Hematopoietic multipotent progenitor cell treated with erythropoietin and hydrocortisone succinate and interleukin-3 and kit ligand, for 4 days (in vitro differentiated cells): ENCODE results near the gene NR6A1.

Source experiments
- DNase-seq: peaks from one replicate; pipeline ENCODE4 v3.0.0-alpha.2; 2015

The NR6A1 gene

DNA sequence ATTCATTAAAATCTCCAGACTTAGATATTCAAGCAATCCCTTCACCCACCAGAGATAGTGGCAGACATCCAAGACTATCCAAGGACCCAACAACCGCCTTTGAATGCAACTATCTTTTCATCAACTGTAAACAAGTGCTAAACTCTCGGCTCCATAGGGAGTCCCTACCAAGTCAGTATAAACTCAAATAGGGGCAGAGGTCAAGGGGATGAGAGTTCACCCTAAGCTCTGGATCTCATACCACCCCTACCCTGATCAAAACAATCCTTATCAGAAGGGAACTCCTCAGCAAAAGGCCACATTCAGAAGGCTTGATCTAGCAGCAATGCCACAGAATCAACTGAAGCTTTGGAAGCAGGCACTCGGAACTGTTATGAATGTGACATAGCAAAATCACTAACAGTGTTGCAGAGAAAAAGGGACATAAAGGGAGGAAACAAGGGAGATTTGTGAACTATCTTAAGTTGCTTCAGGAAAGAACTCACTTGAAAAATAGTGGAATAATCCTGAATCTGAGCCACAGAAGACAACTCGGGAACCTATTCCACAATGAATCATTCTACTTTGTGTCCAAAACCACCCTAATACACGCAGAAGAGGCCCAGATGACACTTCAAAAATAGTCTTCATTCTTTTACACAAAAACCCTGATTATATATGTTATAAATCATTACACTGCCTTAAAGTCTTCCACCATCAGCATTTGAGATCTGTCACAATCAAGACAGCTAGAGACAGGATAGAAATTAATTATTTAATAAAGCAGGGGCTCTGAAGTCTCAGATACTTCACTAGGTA, 49.8 kb downstream of the NR6A1 start:
- peak; percentile 55 for DNase-seq

DNA sequence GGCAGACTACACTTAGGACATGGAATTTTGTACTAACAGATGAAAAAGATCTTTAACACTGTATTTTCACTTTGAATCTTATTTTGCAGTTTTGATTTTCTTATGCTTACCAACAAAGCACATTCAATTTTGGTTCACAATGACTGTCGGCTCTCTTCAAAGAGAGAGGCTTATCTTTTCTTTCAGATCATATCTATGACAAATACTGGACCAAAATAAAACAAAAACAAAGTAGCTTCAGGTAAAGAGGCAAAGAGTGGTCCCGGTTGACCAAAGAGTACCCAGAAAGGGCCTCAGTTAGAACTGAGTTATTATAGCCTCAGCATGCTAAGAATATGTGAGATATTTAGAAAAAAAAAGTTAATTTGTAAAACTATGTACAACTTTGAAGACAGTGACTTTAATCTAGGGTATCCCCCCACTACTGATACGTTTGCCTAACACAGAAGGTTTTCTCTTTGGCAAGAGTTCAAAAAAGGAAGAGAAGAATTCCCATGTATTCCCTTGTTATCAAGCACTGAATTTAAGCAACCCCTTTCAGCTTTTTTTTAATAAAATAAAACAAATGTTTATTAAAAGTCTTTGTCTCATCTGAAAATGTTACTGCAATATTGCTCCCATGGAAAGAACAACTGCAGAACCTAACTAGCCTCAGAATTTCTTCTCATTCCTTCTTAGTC, 50.5 kb downstream of the NR6A1 start:
- no peak for DNase-seq

DNA sequence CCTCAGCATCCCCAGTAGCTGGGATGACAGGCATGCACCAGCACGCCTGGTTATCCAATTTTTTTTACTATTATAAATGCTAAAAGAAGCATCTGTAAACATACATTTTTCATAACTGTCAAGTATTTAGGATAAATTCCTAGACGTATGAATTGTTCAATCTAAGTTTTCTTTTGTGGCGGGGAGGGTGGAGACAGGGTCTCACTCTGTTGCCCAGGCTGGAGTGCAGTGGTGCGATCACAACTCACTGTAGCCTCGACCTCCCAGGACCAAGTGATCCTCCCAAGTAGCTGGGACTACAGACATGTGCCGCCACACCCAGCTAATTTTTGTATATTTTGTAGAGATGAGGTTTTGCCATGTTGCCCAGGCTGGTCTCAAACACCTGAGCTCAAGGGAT, 52.2 kb downstream of the NR6A1 start:
- DNase-seq: no peak

DNA sequence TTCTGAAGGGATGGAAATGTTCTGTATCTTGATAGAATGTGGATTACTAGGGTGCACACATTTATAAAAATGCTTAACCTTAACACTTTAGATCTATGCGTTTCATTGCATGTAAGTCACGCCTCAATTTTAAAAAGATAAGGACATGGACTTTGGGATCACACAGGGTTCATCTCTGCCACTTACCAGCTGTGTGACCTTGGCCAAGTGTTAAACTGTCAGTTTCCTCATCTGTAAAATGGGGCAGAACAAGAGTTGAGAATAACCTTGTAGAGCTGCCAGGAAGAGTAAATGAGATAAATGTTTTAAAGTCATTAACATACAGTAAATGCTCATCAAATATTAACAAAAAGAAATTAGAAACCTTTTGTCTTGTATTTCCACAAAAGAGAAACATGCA, 53.5 kb downstream of the NR6A1 start:
- no peak for DNase-seq

DNA sequence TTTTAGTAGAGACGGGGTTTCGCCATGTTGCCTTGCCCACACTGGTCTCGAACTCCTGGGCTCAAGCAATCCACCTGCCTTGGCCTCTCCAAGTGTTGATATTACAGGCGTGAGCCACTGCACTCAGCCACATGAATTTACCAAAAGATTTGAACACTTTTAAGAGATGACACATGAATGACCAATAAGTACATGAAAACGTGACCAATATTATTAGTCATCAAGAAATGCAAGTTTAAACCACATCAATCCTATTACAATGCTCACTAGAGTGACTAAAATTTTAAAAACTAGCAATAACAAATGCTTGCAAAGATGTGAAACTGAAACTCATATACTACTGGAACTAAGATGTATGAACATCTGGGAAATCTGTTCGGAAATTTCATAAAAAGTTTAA, 54.3 kb downstream of the NR6A1 start:
- no peak for DNase-seq

DNA sequence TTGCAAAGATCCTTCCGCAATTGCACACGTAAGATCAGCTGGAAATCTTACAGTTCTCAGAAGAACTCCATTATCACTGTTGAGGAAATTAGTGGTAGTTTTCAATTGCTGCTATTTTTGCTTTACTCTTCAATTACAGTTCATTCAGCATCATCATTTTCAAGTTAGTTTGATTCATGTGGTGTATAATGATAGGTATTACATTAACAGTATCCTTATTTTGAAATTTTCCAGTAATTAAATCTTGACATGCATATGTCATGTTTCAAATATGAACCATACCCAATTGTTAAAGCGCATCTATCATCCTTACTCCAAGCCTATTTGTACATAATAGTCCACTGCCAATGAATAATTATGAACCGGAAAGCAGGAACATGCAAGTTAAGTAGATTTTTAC, 60.3 kb downstream of the NR6A1 start:
- no peak for DNase-seq

DNA sequence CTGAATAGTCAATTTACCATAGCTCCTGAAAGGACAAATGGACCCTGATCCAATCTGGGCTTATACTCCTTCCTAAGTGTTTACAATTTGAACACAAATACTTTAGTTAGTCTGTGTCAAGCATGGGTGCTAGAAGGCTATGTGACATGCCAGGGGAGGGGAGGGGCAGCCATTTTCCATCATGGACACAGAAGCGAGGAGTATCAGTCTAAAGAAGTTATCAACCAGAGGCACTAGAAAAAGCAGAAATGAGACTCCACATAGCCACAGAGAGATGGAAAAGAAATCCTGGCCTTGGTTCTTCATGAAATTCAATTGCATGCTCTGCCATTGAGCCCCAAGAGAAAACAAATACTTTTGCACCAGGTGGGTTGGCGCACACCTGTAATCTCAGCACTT, 61.8 kb downstream of the NR6A1 start:
- DNase-seq: no peak

DNA sequence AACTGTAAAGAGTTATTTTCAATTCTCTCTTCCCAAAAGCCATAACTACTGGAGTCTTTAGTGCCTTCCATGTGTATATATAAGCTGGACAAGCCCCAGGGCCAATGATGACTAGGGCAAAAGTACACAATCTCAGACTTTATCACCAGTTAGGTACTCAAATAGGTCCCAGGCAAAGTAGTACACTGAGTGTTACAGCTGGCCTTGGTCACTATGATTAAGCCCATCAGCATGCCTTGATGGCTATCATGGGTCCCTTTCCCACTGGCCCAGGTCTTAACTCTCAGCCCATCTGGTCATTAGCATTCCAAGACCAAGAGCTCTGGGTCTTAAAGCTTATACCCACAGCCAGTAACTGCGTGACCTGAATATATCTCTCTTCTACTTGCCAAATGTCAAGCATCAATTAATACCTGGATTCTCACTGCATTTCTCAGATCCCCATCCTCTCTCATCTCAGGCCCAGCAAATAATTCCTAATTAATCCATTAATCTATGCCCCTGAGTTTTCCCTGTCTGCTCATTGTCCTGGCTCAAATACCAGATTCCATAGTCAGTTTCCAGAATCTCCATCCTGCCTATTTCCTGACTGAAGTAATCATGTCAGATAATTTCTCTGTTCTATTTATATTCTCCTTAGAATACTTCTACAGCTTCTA, 62.3 kb downstream of the NR6A1 start:
- DNase-seq: no peak

DNA sequence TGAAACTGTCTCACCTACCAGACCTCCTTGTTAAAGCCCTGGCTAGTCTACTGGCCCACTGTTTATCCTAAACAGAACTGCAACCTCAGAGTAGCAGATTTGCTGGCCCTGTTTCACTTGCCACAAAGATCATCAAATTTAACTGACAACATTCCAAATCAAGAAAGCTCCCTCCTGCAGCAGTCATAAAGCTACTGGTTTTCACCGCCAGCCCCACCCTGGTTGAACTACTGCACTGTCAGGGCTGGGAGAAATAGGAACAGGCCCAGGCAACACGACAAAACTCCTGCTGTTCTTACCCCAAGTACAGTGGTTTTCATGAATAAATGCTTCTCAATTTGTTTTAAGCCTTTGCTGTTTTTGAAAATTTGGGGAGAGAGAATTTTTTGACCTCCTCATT, 63.0 kb downstream of the NR6A1 start:
- DNase-seq: no peak

DNA sequence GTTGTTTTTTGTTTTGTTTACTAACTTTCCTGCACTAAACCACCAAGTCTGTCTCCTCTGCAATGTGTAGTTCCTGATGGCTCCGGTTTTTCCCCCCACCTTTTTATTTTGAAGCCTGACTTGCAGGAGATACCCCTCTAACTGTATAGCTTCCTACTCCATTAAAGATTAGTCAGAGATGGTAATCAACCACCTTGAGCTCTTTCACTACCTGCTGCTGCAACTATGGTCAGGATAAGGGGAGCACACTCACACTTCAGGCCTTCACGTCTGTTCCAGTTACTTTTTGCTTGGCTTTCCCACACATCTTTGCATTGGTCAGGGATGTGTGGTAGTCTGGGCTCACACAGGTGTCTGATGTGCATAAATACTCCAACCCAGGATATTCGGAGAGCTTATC, 63.4 kb downstream of the NR6A1 start:
- no peak for DNase-seq

DNA sequence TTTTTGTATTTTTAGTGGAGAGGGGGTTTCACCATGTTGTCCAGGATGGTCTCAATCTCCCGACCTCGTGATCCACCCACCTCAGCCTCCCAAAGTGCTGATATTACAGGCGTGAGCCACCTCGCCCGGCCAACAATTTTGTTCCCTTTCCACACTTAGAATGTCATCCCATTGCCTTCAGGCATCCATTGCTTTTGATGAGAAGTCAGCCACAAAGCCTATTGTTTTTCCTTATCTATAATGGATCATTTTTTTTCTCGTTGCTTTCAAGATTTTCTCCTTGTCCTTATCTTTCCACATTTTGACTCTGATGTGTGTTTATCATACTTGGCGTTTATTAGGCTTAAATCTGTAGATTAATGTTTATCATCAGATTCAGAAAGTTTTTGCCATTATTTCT, 64.4 kb downstream of the NR6A1 start:
- no peak for DNase-seq

DNA sequence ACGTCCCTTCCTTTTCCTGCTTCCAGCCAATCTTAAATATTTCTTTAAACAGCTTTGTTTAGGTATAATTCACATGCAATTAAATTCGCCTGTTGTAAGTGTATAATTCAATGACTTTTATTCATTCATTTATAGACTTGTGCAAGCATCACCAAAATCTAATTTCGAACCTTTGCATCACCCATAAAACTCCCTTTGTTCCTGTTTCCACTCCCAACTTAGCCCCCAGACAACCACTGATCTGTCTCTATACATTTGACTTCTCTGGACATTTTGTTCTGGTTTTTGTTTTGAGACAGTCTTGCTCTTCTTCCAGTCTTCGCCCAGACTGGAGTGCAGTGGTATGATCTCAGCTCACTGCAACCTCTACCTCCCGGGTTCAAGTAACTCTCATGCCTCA, 71.5 kb downstream of the NR6A1 start:
- DNase-seq: no peak

DNA sequence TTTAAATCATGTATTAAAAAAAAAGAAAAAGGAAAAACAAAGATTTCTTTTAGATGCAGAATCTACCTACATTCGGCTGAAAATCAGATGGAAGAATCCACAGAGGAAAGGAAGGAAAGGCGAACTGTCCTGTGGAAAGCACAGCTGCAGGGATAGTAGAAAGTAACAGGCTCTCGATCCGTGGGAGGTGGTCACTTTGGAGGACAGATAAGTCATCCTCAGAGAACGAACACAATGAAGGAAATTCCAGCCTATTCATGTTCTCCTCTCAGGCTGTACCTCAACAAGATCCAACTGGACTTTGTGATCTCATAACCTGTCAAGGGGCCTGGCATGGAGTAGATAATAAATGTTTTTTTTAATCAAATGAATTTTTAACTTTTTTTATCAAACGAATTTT, 72.8 kb downstream of the NR6A1 start:
- DNase-seq: no peak

DNA sequence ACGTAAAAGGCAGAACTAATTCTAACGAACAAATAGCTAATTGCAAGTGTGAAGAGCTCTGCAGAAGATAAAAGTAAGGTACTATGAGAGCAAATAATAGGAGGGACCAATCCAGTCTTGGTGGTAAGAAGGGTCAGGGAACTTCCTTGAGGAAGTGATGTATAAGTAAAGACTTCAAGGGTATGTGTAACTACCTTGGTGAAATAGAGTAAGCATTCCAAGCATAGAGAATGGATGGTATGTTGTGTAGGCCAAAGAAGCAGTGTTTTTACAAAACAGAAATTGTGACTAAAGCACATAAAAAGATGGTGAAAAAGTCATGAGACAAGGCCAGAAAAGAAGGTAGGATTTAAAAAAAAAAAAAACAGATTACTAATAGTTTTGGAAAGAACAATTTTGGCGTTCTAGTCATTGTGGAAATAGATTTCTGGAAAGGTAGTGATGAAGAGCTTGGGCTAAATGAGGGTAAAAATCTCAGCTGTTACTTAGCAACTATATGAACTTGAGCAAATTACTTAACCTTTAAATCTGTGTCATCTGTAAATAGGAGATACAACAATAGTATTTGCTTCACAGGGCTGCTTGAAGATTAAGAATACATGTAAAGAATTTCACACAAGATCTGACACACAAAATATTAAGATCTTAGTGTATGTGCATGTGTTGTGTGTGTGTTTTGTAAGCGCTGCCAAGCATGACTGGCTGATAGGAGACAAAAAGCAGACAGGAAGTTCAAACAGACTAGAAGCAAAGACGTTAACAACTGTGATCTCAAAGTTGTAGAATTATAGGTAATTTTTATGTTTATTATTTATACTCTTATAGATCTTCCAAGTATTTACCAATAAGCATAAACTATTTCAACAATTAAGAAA, 73.5 kb downstream of the NR6A1 start:
- no peak for DNase-seq

DNA sequence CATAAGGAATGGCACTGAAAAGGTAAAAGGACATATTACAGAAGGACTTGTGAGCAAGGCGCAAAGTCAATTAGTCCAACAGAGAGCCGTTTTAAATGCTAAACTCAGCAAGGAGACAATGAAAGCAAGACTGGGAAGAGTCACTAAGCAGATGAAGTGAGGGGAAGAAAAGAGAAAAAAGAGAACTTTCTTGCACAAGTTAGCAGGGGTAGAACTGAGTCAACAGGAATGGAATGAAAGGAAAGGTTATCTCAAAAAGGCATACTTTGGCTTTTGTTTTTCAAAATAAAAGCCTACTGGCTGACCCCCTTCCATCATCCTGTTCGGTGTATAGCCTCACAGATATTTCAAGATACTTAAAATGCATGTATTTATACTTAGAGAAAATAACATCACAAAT, 75.0 kb downstream of the NR6A1 start:
- no peak for DNase-seq

DNA sequence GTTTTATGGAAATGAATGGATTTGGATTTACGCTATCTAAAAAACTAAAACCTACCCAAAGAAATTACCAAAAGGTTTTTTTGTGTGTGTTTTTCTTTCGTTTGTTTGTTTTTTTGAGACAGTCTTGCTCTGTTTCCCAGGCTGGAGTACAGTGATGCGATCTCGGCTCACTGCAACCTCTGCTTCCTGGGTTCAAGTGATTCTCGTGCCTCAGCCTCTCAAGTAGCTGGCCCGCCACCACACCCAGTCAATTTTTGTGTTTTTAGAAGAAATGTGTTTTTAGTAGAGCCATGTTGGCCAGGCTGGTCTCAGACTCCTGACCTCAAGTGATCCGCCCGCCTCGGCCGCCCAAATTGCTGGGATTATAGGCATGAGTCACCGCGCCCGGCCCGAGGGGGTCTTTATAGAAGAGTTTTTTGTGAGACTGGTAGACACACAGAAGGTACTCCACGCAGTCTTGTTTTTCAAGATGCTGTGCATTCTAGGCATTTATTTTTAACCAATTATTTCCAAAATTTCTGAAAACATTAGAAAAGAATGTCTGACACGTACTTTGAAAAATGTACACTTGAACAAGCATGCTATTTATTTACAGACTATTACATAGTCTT, 75.7 kb downstream of the NR6A1 start:
- DNase-seq: no peak

DNA sequence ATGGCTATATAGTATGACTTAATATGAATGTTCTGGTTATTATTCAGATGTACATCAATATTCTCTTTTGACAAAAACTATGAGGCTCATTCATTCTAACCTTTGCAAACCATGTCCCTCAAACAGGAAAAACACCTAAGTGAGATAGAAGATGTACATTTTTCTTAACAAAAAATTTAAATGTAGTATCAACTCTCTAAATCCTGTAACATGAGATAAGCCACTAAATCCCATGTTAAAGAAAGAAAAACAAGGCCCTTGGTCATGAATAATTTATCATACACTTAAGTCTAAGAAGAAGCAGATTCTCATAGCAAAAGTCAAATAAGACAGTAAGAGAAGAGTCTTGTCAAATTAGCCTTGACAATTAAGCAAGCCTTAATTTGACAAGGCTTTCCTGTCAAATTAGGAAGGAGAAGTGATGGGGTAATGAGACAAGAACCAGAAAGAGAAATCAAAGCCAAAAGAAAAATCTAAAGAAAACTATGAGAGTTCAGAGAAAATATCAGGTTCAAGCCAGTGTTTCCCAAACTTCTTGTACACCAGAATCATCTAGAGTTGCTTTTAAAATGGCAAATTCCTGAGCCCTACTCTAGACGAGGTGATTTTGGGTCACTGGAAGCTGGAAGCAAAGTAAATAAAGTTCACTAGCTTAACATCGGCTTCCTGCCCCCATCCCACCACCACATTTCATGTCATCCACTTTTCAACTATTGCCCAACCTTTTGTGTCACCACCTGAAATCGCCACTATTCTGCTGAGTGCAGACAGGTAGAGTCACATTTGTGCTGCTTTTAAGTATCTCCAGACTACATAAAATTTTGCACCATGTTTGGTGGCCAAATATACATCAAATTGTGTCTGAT, 76.5 kb downstream of the NR6A1 start:
- no peak for DNase-seq

DNA sequence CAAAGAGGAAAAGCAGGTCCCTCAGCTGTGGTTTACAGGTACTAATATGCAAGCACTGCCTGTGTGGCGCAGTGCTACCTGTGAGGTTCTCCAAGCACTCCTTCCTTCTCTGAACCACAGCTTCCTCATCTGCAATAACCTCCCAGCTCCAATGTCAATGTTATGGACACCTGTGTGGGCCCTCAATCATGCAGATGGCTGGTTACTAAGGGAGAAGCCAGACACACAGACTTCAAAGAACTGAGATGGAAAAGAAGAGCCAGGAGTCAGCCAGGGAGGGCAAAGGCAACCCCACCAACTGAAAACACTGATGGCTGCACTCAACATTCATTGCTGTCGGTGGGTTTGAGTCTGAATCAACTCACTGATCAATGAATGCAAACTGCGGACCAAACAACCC, 77.7 kb downstream of the NR6A1 start:
- no peak for DNase-seq

DNA sequence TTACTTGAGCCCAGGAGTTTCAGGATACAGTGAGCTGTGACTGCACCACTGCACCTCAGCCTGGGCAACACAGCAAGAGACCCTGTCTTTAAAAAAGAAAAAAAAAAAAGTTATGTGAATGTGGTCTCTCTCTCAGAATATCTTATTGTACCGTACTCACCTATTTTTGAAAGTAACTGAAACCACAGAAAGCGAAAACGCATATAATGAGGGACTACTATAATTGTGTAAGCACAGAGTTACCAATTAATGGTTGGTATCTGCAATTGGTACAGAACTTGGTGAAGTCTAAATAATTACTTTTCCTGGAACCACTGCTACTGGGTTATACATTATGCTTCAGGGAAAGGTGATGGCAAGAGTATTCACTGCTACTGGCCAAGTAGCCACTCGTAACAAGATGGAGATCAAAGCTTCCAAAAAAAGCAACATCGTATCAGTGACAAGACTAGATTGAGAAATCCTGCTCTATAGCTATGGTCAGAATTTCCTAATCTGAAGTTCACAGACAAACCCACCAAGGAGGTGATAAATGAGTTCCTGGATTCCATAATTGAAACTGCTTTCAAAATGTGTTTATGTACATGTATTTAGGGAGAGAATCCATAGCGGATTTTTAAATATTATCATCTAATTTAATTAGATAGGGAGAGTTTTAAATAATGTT, 82.7 kb downstream of the NR6A1 start:
- peak; percentile 24 for DNase-seq

DNA sequence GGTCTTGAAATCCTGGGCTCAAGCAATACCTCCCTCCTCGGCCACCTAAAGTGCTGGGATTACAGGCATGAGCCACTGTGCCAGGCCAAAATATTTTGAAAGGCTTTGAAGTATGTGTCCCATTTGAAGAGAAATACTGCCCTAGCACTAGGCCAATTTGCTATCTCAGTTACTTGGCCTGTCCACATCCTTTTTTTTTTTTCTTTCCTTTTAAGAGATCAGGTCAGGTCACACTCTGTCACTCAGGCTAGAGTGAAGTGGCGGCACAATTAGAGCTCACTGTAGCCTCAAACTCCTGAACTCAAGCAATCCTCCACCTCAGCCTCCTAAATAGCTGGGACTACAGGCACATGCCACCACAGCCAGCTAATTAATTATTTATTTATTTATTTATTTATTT, 84.2 kb downstream of the NR6A1 start:
- no peak for DNase-seq

DNA sequence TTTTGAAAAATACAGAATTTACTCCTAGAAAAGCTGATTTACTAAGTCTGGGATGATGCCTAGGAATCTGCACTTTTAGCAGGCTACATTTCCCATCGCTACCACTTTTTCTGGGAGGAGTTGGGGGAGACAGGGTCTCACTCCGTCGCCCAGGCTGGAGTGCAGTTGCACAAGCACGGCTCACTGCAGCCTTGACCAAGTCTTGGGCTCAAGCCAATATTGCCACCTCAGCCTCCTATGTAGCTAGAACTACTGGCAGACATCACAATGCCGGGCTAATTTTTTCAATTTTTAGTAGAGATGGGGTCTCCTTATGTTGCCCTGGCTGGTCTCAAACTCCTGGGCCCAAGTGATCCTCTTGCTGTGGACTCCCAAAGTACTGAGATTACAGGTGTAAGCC, 85.9 kb downstream of the NR6A1 start:
- no peak for DNase-seq
